ENCODE data around the gene EIF5.

GRCh38 chr14:103329401-103330347, 4.4 kb upstream of the EIF5 start:
- TF ChIP-seq FOXP2 (optimal IDR thresholded peaks at IDR 0.05; ENCODE audit: borderline replicate concordance, extremely low read depth, extremely low read length, insufficient read depth) (no peak), POLR2AphosphoS5 (IDR thresholded peaks at IDR 0.05; ENCODE audit: low read depth, low read length) (no peak)
